ENCODE measurements around the gene MIS18BP1.
A peak's percentile ranks its signal among the peaks of the same experiment; 100 is the strongest.
"Not testable (repeated sequence)": the region's sequence is repeated elsewhere in the genome, so short reads cannot be mapped to it uniquely, and the experiment has no call there.

MIS18BP1 gene

DNA sequence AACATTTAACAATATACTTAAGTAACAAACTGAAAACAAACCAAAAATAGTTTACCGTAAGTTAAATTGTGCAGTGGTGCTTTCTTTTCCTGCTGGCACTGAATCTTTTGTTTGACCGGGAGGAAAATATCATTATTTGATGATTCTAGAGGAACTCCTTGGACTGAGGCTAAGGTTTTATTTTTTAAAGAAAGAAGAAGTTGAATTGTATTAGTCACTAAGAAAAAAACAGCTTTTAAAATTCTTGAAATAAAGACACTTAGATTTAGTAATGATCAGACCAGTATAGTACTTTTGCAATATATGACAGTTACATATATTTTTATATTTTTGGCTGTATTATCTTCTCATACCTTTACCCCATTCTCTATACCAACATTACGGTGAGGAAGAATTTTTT is 10.3 kb downstream of the MIS18BP1 start:
- no peak for FAIRE-seq

DNA sequence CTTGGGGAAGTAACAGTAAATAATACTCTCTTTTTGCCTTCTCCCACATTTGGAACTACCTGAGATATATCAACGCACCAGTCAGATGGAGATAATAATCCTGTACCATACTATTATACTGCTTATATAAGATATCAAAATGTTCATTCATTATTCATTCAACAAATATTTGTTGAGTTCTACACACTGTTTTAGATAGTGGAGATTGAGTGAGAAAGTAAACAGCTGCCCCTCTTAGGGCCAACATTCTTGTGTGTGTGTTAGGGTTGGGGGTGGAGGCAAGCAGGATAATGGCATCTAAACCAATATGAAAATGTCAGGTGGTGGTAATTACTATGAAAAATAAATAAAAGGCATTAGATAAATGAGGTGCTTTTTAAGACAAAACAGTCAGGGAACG is 14.0 kb downstream of the MIS18BP1 start:
- no peak for FAIRE-seq

DNA sequence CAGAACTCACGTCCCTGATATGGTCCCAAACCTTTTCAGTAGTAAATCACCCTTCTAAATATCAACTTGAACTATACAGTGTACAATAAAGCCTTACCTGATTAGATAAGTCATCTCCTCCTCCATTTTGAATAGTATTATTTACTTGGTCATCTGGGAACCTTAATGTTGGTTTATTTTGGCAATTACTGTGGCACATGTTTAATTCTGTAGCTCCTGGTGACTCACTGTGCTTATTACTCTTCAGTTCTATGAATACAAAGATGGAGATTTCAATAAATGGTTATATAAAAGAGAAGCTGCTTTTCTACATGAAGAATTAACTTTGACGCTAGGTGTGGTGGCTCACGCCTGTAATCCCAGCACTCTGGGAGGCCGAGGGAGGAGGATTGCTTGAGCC is 25.4 kb downstream of the MIS18BP1 start:
- no peak for FAIRE-seq

DNA sequence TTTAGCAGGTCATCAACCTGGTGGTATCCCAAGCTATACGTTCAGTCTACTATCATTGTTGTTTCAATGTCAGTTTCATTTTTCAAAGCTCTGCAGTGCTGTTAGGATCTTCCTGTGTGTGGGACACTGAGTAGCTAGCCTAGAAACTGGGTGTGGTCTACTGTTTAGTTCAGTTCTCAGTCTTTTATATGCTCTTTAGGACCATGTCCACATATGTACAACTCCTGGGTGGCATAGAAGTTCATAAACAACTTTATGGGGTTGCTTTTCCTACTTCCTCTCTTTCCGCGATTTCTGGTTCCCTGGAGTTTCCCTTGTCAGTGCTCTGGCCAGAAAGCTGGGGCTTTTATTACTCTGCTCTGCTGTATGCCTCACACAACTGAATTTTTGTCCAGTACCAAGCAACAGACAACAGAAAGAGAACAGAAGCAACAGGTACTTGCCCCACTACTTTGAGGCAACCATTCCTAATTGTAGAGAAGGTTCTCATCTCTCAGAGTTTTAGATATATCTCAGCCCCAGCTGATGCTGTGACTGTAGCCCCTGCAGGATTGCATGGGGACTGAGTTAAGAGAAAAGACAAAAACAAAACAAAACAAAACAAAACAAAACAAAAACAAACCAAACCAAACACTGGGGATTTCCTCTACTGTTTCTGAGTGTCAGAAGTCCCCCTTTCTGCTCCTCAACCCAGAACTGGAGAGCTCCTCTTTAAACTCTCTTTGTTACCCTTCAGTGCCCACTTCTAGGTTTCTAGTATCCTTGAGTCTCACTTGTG is 30.3 kb downstream of the MIS18BP1 start:
- FAIRE-seq: no peak

DNA sequence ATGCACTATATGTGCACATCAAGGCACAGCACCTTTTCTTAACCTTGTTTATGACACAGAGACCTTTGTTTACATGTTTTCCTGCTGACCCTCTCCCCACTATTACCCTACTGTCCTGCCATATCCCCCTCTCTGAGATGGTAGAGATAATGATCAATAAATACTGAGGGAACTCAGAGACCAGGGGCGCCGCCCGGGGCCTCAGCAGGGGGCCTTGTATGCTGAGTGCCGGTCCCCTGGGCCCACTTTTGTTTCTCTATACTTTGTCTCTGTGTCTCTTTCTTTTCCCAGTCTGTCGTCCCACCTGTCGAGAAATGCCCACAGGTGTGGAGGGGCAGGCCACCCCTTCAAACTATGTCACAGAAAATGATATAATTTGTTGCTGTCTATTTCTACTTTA is 38.7 kb downstream of the MIS18BP1 start:
- FAIRE-seq: not testable (repeated sequence)

DNA sequence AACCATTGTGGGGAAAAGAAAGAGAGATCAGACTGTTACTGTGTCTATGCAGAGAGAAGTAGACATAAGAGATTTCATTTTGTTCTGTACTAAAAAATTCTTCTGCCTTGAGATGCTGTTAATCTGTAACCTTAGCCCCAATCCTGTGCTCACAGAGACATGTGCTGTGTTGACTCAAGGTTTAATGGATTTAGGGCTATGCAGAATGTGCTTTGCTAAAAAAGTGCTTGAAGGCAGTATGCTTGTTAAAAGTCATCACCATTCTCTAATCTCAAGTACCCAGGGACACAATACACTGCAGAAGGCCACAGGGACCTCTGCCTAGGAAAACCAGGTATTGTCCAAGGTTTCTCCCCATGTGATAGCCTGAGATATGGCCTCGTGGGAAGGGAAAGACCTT is 39.3 kb downstream of the MIS18BP1 start:
- not testable (repeated sequence) for FAIRE-seq

DNA sequence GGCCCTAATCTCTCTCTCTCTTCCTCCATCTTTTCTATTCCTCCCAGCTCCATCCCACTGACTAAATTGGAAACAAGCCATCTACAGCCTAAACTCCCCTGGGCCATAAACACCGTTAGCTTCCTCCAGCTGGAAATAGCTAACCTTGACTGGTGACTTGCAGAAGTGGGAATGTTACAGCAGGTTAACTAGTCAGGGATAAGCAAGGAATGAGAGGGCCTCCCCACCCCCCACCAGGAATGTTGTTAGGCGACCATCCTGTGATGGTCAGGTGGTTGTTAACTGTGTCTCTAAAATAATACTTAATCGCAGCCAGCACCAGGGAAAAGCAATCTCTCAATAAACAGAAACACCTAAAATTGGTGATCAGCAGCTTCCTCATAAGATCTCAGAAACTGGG is 40.8 kb downstream of the MIS18BP1 start:
- no peak for FAIRE-seq

DNA sequence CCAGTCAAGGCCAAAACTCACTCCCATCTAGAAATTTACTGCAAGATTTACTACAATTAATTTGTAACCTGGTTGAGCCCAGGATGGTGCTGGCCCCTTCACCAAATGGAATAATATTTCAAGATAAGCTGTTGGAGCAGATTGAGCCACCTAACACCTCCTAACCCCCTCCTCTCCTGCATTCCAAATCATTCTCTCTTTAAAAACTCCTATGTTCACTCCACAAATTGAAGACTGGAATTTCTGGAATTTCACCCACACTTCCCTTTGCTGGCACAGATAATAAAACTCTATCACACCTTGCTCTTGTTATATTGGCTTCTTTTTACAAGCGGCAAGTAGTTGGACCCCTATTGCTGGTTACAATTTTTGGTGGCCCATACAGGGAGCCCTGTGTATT is 41.7 kb downstream of the MIS18BP1 start:
- FAIRE-seq: no peak

DNA sequence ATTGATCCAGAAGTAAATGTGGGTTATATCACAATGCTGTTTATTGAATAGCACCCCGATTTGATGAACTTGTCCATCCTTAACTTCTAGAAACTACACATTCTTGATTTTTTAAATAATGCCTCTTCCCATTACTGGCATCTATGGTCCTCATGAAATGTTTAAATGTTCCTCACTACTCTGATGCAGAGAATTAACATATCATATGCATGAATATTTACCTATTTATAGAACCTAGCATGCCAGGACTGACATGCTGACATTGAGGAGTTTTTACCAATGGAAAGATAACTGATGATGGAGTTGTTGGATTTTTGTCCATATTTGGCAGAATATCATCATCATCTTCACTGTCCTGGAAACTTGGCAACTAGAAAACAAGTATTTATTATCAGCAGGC is 42.8 kb downstream of the MIS18BP1 start:
- FAIRE-seq: no peak

DNA sequence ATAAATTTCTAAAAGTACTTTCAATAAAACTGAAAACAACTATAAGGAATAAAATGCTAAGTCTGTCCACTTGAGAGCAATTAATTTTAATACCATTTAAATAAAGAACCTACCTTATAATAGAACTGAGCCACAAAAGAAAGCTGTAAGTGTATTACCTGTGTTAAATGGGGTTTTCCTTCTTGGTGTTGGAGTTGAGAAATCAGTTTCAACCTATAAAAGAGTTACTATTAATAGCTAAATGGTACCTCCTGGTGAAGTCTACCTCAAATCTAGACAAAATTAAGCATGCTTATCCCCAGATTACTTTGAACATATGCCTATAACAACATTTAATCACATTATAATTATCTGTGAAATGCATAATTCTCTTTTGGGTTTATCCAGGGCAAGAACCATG is 48.8 kb downstream of the MIS18BP1 start:
- FAIRE-seq: peak; percentile 53

DNA sequence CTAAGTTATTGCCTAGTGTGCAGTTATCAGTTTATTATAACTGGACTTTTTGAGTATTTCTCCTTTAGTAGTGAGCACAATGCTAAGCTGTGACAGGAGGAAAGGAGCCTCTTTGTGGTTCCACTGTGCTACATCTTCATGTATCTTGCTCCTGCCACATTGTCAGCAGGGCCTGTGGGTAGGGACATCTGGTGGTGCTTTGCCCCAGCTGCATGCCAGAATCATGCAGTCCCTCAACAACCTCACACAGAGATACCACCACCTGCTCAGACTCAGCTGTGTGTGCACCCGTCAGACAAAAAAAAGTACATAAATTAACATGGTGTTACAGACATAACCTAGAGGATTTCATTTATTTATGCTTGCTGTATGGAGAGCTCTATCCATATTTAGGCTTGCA is 51.1 kb downstream of the MIS18BP1 start:
- FAIRE-seq: no peak

DNA sequence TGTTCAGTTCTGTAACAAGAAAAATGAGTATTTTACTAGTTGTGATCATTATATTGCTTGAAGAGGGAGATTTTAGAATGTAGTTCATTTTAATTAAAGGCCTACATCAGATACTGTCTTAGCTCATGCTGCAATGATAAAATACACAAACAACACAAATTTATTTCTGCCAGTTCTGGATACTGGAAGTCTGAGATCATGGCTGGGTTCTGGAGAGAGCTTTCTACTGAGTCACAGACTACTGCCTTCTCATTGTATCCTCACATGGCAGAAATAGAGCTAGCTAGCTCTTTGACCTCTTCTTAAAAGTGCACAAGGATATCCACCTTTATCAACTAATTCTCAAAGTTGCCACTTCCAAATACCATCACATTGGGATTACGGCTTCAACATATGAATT is 53.8 kb downstream of the MIS18BP1 start:
- FAIRE-seq: no peak

DNA sequence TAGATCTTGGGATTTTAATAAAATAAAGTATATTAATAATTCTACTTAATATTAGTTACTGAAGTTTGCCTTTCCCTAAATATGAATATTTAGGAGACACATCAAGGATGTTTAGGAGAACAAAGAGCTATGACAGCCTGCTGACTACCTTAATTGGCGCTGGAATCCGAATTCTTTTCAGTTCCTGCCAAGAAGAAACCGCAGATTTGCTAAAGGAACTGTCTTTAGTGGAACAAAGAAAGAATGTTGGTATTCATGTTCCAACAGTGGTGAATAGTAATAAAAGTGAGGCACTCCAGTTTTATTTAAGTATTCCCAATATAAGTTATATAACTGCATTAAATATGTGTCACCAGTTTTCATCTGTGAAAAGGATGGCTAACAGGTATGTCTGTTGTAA is 54.5 kb downstream of the MIS18BP1 start:
- no peak for FAIRE-seq

DNA sequence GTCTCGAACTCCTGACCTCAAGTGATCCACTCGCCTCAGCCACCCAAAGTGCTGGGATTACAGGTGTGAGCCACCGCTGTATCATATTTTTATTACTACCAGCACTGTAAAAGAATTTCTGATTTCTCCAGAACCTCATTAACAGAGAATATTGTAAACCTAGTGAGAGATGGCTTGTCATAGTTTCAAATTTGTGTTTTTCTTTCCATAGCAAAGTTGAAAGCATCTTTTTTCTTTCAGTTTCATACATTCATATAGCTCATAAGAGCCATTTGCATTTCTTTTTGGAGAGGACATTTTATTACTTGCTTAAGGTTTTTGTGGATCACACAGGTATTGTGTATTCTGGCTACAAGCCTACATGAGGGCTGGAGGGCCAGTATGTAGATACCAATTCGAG is 58.0 kb downstream of the MIS18BP1 start:
- no peak for FAIRE-seq

DNA sequence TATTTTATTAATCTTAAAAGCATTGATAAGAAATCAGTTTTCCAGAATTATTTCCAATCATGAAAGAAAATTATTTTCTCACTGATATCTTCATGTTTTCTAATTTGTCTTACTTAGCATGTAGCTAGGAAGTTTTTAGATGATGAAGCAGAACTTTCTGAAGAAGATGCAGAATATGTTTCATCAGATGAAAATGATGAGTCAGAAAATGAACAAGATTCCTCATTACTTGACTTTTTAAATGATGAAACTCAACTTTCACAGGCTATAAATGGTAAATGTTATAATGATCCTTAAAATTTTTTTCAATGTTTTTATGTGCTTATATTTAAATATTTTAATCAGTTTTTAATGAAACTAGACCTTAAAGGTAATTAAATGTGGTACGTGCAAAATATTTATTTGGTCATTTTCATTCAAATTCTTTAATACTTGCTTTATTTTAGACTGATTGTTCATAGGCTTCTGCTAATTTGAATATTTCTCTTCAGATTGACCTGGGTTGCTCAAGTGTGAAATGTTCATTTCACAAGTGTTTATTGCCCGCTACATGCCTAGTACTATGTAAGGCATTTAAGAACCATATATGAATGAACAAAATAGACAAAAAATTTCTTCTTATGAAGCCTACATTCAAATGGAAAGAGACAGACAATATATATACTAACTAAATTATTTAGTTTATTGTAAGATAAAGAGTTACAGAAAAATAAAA is 67.7 kb downstream of the MIS18BP1 start:
- FAIRE-seq: peak; percentile 72

DNA sequence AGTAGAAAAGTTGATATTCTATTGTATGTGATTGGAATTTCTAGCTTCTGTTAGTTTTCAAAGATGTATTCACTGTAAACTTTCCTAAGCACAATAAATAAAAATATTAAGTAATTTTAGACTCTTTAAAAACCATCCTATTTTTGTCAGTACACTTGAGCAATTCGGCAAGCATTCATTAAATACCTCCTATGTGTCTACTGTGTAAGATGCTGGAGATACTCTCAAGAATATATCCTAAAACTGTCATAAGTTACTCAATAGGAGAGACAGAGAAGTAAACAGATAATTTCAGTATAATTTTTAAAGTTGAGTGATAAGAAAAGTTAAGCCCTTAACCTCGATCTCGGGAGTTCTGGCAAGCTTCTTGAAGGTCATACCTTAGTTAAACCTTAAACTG is 71.2 kb downstream of the MIS18BP1 start:
- FAIRE-seq: no peak

DNA sequence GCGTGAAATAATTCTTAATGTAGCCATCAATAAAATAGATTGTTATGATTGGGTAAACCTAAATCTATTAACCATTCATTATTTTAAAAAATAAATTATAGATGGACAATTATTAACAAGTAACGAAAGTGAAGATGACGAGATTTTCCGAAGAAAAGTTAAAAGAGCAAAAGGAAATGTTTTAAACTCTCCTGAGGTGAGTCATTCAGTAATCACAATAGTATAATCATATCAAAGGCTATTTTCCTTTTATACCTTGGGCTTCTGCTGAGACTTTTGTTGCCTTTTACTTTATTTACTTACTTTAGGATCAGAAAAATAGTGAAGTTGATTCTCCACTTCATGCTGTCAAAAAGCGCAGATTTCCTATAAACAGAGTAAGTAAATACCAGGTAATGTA is 71.7 kb downstream of the MIS18BP1 start:
- no peak for FAIRE-seq

DNA sequence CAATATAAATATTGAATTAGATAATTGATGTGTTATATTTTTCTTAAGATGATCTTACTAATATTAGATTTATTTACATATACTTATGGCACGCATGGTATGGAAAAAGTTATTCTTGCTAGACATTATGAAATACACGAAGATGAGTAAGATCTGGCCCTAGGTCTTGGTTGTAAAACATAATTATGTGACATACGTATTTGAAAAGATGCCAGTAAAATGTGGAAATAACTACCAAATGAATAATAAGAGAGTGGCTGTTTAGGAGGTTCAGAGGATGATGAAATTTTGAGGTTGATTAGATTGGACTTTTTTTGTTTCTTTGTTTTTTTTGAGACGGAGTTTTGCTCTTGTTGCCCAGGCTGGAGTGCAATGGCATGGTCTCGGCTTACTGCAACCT is 75.9 kb downstream of the MIS18BP1 start:
- FAIRE-seq: peak; percentile 14

DNA sequence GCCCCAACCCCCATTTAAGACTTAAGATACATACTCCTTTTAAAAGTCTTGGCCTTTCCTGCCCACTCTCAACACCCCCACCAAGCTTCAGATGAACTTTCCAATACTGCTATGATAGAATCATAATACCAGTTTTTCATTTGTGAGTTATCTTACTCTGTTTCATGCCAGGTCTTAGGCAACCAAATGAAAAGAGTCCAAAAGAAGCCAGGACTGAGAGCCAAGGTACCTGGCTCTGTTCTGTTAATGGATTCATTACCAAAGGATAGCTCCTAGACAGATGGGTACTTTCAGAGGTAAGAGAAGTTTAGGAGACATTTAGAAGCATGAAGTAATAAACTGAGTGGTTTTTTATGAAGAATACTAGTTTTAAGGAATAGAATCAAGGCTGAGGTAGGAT is 83.1 kb downstream of the MIS18BP1 start:
- no peak for FAIRE-seq

DNA sequence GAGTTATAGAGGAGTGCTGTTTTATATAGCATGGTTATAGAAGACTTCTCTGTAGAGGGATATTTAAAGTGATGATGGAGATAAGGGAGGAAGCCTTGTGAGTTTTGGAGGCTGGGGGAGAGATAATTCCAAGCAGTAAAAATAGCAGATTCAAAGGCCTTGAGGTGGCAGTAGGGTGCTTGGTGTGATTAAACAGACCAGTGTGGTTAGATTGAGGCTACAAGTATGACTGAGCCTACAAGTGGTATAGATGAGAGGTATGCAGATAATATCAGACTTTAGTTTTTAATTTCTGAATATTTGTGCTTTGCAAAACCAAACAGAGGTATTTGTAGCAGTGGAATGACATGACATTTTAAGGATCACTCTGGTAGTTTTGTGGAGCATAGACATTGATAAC is 96.9 kb downstream of the MIS18BP1 start:
- FAIRE-seq: no peak
